ENCODE results near the gene YWHAG.
A peak's percentile ranks its signal among the peaks of the same experiment; 100 is the strongest.

GRCh38 chr7:76291351-76292212, 67.2 kb downstream of the YWHAG start:
- TF ChIP-seq CTCF (conservative IDR thresholded peaks at IDR 0.05 in 1 of 2, IDR thresholded peaks at IDR 0.05 in 1 of 2; ENCODE audit: extremely low read depth in 1 of 2, insufficient read depth in 1 of 2, low read depth in 1 of 2, low read length in 2 of 2): peak; percentile 94 to 98
- TF ChIP-seq EZH2 (IDR thresholded peaks at IDR 0.05; ENCODE audit: borderline replicate concordance, low read length): no peak
